NCI-H128 (cell line): Measurements from ENCODE around the gene FBXO7.

ENCODE experiments used
- DNase-seq: peaks from one replicate; lab custom pipeline; 2025; ENCODE audit not compliant: unreplicated experiment; lab: John Stamatoyannopoulos, UW

The FBXO7 gene

DNA sequence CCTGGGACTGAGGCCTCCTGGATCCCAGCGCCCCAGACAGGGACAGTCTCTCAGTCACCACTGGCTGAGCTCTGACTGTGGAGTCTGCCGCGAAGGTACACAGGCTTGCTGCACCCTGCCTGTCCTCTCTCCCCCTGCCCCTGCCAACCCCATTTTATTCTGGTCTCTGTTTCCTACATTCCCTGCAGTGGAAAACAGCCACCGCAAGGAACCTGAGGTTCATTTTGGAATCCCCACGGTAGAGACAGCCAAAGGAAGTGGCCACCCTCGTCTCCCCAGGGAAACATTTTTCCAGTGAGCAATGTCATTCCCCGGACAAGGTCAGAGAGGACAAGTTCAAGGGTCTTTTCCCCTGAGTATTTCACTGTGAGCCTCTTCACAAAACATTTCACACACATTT lies 56.6 kb downstream of the FBXO7 start:
- no peak for DNase-seq

DNA sequence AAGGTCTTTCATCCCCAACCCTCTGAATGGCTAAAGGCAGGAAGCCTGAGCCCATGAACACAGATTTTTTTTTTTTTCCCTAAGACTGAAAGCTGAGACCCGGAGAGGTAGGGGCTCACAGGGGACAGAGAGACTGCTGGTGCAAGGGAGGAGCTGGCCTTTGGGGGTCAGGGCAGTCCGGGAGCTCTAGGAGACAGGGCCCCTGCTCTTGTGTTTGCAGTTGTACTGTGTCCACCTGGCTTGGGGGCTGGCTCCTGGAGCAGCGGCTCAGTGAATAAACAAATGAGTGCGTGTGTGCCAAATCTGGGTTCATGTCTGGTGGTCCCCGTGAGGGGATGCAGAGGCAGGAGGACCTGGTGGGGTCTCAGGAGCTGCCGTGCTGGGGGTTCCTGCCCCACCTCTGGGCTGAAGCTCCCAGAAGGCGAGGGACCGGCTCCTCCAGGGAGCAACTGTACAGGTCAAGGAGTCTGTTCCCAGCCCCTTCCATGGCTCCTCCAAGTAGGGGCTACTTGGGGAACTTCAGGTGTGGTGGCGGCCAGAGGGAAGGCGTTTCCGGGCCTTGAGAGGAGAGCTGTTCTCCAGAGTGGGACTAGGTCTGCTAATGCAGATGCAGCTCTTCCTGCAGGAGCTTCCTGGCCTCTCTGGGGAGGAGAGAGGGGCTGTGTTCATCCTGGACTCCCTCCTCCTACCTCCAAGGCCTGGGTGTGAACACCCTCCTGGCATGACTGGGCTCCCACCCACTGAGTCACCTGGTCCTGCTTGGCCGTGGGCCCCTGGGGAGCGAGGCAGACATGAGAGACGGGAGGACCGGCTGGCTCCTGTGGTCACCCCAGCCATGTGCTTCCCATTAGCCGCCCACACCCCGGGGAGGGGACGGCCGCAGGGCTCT lies 57.6 kb downstream of the FBXO7 start:
- DNase-seq = no peak

DNA sequence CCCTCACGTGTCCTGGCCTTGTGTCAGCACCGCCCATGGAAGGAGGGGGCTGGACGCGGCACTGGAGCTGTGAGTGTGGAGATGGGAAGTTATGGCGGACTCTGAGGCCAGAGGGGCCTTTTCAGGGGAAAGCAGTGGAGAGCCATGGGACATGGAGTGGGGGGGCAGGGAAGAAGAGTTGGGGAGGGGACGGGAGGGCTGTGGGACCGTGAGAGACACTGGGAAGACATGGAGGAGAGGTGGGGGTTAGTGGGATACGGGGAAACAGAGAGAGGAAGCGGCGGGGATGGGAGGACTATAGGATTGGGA lies 58.2 kb downstream of the FBXO7 start:
- no peak for DNase-seq

DNA sequence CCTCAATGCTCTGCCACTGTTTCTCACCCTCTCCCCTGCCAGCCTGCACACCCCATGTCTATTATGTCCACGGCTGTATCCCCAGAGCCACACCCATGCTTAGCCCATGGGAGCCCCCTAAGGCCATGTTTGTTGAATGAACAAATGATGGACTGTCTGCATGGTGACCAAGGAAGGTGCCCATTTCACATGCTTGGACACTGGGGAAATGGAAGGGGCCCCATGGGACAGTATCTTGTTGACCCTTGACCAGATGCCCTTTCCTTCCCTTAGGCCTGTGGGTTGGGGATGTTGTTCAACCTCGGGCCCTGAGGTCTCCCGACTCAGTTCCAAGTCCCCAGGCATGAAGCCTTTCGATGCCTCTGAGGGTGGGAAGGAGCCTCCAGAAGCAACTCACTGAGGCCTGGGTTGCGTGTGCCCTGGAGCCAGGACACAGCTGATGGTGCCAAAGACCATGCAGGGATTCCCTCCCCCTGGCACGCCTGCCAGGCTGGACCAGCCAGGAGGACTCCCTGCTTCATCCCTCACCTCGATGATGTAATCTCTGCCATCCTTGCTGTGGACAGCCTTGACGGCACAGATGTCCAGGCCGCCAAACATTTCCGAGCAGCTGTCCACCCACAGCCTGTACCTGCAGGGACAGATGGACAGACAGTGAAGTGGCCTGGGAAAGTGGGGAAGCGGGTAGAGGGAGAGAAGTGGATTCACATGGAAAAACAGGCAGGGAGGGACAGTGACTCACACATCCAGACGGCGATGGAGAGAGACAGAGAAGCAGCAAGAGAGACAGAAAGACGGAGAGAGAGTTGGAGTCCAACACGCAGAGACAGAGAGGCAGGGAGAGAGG lies 58.9 kb downstream of the FBXO7 start:
- no peak for DNase-seq

DNA sequence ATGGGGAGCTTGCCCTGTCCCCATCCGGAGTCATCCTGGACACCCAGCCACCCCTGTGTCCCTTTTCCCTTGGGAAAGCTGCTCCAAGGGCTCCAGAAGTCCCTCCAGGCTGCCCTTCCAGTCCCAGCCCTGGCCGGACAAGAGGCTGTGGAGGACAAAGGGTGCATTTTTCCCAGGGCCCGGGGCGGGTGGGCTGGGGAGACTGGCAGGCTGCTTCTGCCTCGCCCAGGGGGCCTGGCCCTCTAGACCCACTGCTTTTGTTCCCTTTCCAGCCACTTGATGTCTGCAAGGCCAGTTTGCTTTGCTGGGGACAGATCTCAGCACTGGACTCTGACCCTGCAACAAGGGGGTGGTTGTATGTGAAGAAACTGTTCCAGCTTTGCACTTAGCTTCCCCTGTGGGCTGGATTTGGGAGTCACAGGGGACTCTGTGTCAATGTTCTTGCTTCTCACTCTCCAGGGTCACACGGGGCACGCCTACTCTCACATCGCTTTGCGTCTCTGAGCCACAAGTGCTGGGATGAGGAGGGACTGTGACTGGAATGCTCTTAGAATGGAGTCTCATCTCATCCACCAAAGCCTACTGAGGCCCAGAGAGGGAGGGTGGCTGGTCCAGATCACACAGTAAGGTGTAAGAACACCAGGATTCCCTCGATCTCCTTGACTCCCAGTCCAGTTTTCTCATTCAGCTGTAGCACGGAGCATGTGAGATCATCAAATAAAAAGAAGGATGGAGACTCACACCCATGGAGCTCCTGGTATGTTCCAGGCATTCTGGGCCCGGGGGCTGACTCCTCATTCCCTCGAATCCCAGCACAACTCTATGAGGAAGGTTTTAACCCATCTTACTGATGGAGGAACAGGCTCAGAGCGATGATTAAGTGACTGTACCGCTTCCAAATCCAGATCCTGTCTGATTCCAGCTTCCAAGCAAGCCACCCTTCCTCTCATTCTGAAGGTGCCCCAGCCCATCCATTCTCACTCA lies 59.9 kb downstream of the FBXO7 start:
- no peak for DNase-seq

DNA sequence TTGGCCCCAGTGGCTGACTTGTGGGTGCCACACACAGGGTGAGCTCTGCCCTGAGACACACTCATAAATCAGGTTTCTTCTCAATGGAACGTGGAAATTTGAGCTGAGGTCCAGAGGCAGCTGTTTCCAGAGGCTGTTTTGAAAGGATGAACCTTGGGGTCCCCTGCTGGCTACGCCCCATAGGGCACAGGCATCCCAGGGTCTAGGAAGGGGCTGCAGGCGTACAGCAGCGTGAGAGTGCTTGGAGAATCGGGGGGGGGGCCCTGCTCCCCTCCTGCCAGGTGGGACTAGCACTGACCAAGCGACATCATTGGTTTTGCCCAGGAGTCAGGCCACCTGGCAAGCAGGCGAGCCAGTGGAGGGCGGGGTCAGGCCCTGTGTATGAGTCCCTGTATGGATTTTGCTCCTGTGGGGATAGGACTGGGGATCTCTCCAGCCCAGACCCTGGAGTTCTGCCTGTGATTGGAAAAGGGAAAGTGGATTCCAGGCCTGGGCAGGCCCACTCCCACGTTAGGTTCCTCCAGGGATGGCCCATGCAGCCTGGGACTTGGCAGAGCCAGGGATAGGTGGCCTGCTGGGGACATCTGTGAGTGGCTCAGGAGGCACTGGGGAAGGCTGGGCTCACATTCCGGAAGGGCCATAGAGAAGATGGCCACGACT lies 61.0 kb downstream of the FBXO7 start:
- no peak for DNase-seq

DNA sequence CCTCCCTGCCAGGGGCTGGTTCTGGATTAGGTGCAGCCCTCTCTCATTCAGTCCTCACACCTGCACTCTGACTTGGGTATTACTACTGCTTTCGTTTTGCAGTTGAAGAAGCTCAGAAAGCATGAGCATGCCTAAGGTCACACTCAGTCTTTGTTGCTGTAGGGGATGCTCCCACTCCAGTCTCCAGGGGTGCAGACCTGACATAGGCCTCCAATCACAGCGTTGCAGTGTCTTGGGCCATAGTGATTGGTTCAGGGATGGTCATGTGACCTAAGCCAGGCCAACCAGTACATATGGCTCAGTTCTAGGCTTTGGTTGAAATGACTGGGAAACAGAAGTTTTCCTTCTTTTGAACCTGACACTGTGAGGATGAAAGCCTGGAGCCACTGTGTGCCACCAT lies 61.7 kb downstream of the FBXO7 start:
- DNase-seq = no peak

DNA sequence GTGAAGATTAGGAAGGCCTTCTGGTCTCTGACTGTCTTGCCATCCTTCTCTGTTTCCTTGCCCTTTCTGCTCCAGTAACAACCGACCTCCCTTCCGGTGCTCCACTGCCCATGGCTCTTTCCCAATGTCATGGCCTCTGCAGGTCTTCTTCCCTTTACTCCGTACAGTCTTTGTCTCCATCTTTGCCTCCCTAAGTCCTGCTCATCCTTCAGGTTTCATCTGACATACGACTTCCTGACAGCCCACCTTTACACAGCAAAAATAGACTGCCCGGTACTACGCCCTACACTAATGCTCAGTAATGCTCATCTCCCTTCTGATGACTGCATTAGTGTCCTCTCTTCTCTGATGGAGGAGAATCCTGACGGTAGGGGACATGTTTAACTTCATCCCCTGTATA lies 63.9 kb downstream of the FBXO7 start:
- DNase-seq = no peak

DNA sequence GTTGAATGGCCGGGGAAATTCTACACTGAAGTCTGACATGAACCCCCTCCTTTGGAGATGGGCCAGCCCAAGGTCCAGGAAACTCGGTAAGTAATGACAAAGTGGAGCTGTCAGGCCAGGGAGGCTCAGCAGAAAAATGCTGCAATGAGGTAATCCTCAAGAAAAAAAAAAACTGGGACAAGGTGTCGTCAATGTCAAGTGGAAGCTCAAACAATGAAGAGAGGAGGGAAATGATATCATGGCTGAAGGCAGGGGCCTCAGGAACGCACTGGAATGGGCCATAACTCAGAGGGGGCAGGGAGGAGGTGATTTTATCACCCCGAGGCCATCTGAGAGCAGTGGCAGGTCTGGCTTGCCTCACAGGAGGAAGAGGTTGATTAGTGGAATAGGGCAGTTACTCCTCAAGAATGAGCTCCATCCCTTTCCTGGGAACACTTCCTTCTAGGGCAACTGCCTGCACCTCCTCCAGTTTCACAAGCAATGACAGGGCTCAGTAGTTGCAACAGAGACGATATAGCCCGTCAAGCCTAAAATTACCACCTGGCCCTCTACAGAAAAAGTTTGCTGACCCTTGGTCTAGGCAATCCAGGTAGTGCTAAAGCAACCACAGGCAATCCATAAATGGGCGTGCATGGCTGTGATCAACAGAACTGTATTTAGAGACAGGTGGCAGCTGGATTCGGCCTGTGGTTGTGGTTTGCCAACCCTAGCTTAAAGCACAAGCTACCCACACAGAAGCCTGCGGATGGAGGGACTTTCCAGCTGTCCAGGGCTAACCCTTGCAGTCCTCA lies 65.2 kb downstream of the FBXO7 start:
- no peak for DNase-seq

DNA sequence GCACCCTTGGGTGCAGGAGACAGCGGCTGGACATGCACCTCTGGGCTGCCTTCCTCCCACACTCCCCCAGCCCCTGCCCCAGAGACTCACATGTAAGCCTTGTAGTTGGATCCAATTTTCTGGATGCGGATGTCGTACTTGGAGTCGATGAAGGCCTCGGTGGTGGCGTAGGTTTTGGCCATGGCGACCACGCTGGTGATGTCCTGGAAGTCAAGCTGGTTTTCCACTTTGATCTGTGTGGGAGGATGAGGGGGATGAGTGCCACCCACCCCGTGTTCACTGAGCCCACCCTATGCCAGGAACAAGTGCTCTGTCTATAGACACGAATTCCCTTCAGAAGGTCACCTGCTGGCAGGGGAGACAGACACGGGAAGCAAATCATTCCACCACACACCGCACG lies 66.9 kb downstream of the FBXO7 start:
- DNase-seq = no peak

DNA sequence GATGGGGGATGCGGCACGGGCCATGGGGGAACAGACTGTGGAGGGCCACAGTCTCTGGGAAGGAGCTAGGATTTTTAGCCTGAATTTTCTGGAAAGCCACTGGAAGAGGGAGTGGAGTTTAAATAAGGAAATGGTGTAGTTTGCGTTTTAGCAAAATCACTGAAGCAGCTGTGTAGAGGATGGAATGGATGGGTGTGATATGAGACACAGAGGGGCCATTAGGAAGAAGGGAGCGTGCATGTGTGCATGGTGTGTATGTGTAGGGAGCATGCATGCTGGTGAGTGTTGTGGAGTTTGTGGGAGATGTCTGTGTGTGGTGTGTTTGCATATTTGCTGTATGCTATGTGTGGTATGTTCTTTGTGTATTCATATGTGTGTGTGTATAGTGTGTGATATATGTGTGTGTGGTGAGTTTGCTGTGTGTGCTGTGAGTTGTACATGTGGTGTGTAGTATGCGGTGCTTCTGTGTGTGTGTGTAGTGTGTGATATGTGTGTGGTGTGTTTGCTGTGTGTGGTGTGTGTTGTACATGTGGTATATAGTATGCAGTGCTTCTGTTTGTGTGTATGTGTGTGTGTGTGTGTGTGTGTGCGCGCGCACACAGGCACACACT lies 67.6 kb downstream of the FBXO7 start:
- no peak for DNase-seq

DNA sequence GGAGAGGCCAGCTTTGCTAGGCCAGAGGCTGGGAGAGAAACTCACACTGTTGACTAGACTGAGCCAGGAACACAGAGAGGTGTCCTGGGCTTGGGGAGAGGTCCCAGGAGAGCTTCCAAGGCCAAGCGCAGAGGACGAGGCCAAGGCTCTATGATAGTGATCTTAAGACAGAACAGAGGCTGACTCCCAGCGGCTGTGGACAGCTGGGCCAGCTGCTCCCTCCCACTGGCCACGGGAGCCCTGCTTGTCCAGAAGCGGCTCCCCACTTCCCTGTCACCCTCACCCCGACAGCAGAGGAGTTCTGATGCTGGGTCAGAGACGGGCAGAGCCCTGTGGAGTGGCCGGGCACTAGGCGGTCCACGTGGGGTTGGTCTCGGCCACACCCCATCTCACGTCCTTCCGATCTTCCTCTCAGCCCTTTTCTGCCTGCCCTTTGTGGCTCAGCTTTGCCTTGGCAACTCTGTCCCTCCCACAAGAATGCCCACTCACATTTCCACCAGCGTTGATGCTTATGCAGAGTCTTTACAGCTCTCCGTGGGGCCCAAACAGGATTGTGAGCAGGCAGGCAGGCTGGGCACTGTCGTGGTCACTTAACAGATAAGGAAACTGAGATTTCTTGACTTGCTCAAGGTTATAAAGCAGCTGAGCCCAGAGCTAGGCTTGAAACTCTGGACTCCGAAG lies 68.2 kb downstream of the FBXO7 start:
- no peak for DNase-seq

DNA sequence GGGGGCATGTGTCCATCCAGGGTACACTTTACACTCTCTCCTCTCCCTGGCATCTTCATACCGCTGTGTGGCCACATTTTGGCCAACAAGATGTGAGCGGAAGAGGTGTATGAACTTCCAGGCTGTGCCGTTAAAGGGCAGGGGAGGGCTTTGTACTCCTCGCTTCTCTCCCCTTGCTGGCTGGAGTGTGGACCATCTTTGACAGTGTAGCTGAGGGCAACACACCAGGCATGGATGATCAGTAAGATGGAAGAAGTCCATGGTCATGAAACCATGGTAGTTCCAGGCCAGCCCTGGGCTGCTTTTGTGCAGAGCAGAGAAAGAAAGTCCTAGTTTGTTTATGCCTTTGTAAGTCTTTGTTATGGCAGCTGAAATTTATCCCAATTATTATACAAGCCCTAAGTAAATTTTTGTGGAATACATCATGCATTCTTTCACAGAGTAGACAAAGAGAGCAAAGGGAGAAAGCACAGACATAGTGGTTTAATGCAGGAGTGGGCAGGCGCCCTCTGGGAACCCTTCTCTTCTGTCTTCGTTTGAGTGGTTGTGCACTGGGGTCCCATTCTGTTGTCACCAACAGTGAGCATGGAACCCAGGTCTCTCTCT lies 70.4 kb downstream of the FBXO7 start:
- no peak for DNase-seq

DNA sequence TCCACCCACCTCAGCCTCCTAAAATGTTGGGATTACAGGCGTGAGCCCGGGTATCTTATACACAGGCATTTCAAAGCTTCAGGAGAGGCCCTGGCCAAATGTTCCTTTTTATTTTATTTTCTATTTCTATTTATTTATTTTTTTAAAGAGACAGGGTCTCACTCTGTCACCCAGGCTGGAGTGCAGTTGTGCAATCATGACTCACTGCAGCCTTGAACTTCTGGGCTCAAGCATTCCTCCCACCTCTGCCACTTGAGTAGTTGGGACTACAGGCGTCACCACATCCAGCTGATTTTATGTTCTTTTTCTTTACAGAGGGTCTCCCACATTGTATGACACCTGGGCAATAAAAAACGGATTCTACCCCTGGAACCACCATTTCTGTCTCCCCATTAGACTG lies 71.2 kb downstream of the FBXO7 start:
- DNase-seq = no peak

DNA sequence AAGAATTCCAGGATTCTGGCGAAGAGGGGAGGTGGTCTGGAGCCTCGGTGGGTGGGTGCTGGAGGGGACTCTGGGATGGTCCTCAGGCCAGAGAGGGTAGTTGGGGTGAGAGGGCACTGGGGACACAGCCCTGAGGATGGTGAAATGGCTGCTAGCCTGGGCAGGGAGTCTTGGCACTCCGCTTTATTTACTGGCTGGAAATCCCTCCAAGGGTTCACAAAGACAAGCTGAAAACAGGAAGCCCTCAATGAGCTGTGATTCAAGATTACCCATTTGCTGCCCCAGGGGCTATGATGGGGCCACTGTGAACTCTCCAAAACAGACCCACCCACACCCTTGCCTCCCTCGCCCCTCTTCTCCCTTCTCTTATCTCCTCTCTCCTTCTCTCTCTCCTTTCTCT lies 71.9 kb downstream of the FBXO7 start:
- no peak for DNase-seq

DNA sequence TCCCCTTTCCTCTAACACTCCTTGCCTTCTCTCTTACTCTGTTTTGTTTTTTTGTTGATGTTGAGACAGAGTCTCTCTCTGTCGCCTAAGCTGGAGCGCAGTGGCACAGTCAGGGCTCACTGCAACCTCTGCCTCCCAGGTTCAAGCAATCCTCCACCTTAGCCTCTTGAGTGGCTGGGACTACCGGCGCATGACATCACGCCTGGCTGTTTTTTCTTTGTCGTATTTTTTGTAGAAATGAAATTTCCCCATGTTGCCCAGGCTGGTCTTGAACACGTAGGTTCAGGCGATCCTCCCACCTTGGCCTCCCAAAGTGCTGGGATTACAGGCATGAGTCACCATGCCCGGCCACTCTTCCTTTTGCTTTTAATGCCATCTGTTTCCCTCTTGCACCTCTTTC lies 72.3 kb downstream of the FBXO7 start:
- DNase-seq = no peak

DNA sequence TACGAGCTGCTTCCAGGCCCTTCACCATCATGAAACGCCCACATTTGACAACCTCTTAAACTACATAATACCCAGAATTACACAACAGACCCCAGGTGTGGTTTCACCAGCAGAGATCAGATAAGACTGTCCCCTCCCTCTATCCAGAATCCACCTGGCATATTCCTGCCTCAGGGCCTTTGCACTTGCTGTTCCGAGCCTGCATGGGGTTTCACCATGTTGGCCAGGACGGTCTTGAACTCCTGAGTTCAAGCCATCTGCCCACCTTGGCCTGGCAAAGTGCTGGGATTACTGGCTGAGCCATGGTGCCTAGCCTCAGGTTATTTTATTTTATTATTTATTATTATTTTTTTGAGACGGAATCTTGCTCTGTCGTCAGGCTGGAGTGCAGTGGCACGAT lies 73.4 kb downstream of the FBXO7 start:
- no peak for DNase-seq
